Activated CD8-positive, alpha-beta memory T cell treated with anti-CD3 and anti-CD28 coated beads for 1 hour (primary cell): Measurements from ENCODE around the gene ABCA2.

ENCODE experiments used
- DNase-seq, 2 donors: peaks; one replicate each; pipeline ENCODE4 v3.0.0-alpha.2; 2020; ENCODE audit warnings: low read depth in 1 of 2; ENCODE audit errors: extremely low read depth in 1 of 2

Gene ABCA2

GRCh38 chr9:137027369-137028262 lies at the start of gene ABCA2:
Gene ABCA2, minus strand, starts transcription at chr9:137028237. Its CDS starts 97 bp downstream, at chr9:137028140.
- no peak for DNase-seq

- DNase-seq: peak in 1 of 2 donors; percentile 29
Measured at GRCh38 chr9:137077010-137077747, 49.1 kb upstream of the ABCA2 start, which contains the start of gene UAP1L1. Gene UAP1L1, plus strand, starts transcription at chr9:137077517. Its CDS starts 16 bp downstream, at chr9:137077533.

GRCh38 chr9:137076636-137077009 lies 48.6 kb upstream of the ABCA2 start:
- no peak for DNase-seq

GRCh38 chr9:137075275-137075775 lies 47.3 kb upstream of the ABCA2 start:
- DNase-seq: no peak

- DNase-seq: no peak
Measured at GRCh38 chr9:137074657-137075274, 46.7 kb upstream of the ABCA2 start.

- DNase-seq: no peak
Measured at GRCh38 chr9:137073992-137074399, 46.0 kb upstream of the ABCA2 start.

- DNase-seq: no peak
Measured at GRCh38 chr9:137071282-137071681, 43.2 kb upstream of the ABCA2 start.

GRCh38 chr9:137070906-137071275 lies 42.9 kb upstream of the ABCA2 start:
- DNase-seq: no peak

- DNase-seq: peak; percentile 55 to 69
Measured at GRCh38 chr9:137070201-137070905, 42.3 kb upstream of the ABCA2 start, which contains the start of gene SAPCD2. Gene SAPCD2, minus strand, starts transcription at chr9:137070557. Its CDS starts 97 bp downstream, at chr9:137070460.

- no peak for DNase-seq
Measured at GRCh38 chr9:137069508-137070091, 41.6 kb upstream of the ABCA2 start.

GRCh38 chr9:137068539-137069507 lies 40.8 kb upstream of the ABCA2 start:
- DNase-seq: no peak

- peak; percentile 68 to 70 for DNase-seq
Measured at GRCh38 chr9:137067860-137068538, 40.0 kb upstream of the ABCA2 start.

GRCh38 chr9:137066096-137066861 lies 38.2 kb upstream of the ABCA2 start:
- DNase-seq: no peak

GRCh38 chr9:137065336-137065967 lies 37.4 kb upstream of the ABCA2 start:
- no peak for DNase-seq

- DNase-seq: no peak
Measured at GRCh38 chr9:137064880-137065164, 36.8 kb upstream of the ABCA2 start.

- peak in 1 of 2 donors; percentile 53 for DNase-seq
Measured at GRCh38 chr9:137064027-137064879, 36.2 kb upstream of the ABCA2 start.
